Neural progenitor cell (in vitro differentiated cells): ENCODE results near the gene SIL1. TPM values are rescaled to one million over a fixed set of nuclear protein-coding genes. Genes with fewer than 3 reads are reported as not detected.

ENCODE experiments used
- DNase-seq: peaks from one replicate; pipeline ENCODE4 v3.0.0-alpha.2; 2016; ENCODE audit warnings: low spot score
- H2AFZ ChIP-seq: fragments of 200-600 bp; sonication (generic); replicated peaks from 2 replicates; pipeline ENCODE4 v1.6.1; 2016; ENCODE audit warnings: antibody characterized with exemption
- H3F3A ChIP-seq: fragments of 200-600 bp; sonication (generic); 2 replicates; pipeline ENCODE4 v1.6.1; 2016; ENCODE audit warnings: antibody characterized with exemption, low read depth
- H3K27ac ChIP-seq: fragments of 200-600 bp; sonication (generic); 2 replicates; pipeline ENCODE4 v1.5.1; 2016; ENCODE audit warnings: mild to moderate bottlenecking
- H3K27me3 ChIP-seq: fragments of 200-600 bp; sonication (generic); 2 replicates; pipeline ENCODE4 v1.6.1; 2016; ENCODE audit warnings: mild to moderate bottlenecking, moderate library complexity
- H3K36me3 ChIP-seq: fragments of 200-600 bp; sonication (generic); 2 replicates; pipeline ENCODE4 v1.5.1; 2016
- H3K4me1 ChIP-seq: fragments of 200-600 bp; sonication (generic); 2 replicates; pipeline ENCODE4 v1.6.1; 2016; ENCODE audit warnings: mixed run types
- H3K4me2 ChIP-seq: fragments of 200-600 bp; sonication (generic); 2 replicates; pipeline ENCODE4 v1.6.1; 2016
- H3K4me3 ChIP-seq: fragments of 200-600 bp; sonication (generic); 2 replicates; pipeline ENCODE4 v1.5.1; 2016
- H3K79me2 ChIP-seq: fragments of 200-600 bp; sonication (generic); 2 replicates; pipeline ENCODE4 v1.6.1; 2016; ENCODE audit warnings: low read depth
- H3K9ac ChIP-seq: fragments of 200-600 bp; sonication (generic); 2 replicates; pipeline ENCODE4 v1.6.1; 2016
- H3K9me3 ChIP-seq: fragments of 200-600 bp; sonication (generic); 2 replicates; pipeline ENCODE4 v1.5.1; 2016; ENCODE audit warnings: low read depth
- H4K20me1 ChIP-seq: fragments of 200-600 bp; sonication (generic); 2 replicates; pipeline ENCODE4 v1.6.1; 2016; ENCODE audit warnings: low read depth
- H3K27ac Mint-ChIP-seq: 3 replicates; pipeline ENCODE4 v1.8.0; 2021; ENCODE audit warnings: mixed read lengths
- H3K27me3 Mint-ChIP-seq: 2 replicates; pipeline ENCODE4 v1.8.0; 2022; ENCODE audit warnings: low read depth, mild to moderate bottlenecking, inconsistent platforms, moderate library complexity, mixed read lengths; ENCODE audit not compliant: insufficient read depth
- H3K36me3 Mint-ChIP-seq: 3 replicates; pipeline ENCODE4 v1.8.0; 2021; ENCODE audit warnings: mixed read lengths
- H3K4me1 Mint-ChIP-seq: 3 replicates; pipeline ENCODE4 v1.8.0; 2021; ENCODE audit warnings: mixed read lengths
- H3K4me3 Mint-ChIP-seq: 3 replicates; pipeline ENCODE4 v1.8.0; 2021; ENCODE audit warnings: mild to moderate bottlenecking, moderate library complexity, mixed read lengths
- H3K9me3 Mint-ChIP-seq: 3 replicates; pipeline ENCODE4 v1.8.0; 2020; ENCODE audit warnings: mixed read lengths
- EZH2 ChIP-seq: fragments of 200-600 bp; sonication (generic); IDR thresholded peaks from 2 replicates; pipeline ENCODE4 v1.6.1; 2017; ENCODE audit warnings: antibody characterized with exemption, mild to moderate bottlenecking, moderate library complexity
- EZH2phosphoT487 ChIP-seq: fragments of 200-600 bp; sonication (generic); IDR thresholded peaks from 2 replicates; pipeline ENCODE4 v1.6.1; 2017; ENCODE audit warnings: antibody characterized with exemption
- total RNA-seq: library from RNA; depleted of rRNA; stranded (reverse); fragments of >200 nt; gene quantifications from 2 replicates; pipeline ENCODE4 v1.2.3, GENCODE V29; 2015; ENCODE audit warnings: low replicate concordance
- TF ChIP-seq, protein P1 (sequence below): fragments of 200-600 bp; sonication (generic); IDR thresholded peaks from 2 replicates; pipeline ENCODE4 v1.5.1; 2017; ENCODE audit warnings: antibody characterized with exemption, mild to moderate bottlenecking

SIL1 gene
- total RNA-seq, 1 donor from 2014 or later, result 5.5 TPM

DNA sequence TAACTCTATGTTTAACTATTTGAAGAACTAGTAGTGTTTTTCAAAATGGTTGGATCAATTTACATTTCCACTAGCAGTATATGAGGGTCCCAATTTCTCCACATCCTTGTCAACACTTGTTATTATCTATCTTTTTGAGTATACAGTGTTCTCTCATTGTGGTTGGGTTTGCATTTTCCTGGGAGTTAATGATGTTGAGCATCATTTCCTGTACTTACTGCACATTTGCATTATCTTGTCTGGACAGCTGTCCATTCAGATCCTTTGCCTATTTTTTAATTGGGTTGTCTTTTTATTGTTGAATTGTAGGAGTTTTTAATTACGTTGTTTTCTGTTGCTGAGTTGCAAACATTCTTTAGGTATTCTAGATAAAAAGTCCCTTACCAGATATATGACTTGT is 219.6 kb downstream of the SIL1 start:
- Histone ChIP-seq H3F3A (no peaks in the 10 kb centered on the region), H3K27ac (no peak overlapping the region), H3K9me3 (no peaks in the 10 kb centered on the region), H3K27me3 (no peaks in the 10 kb centered on the region), H3K4me3 (no peak overlapping the region), H3K4me1 (peaks cover 8% of the 10 kb centered on the region), H4K20me1 (no peaks in the 10 kb centered on the region), H3K79me2 (no peaks in the 10 kb centered on the region), H3K9ac (no peak overlapping the region), H3K4me2 (no peak overlapping the region), H2AFZ (no peak overlapping the region), H3K36me3 (no peaks in the 10 kb centered on the region)
- Mint-ChIP-seq H3K9me3 (no peaks in the 10 kb centered on the region), H3K4me3 (no peak overlapping the region), H3K4me1 (peaks cover 27% of the 10 kb centered on the region), H3K36me3 (peaks cover 2% of the 10 kb centered on the region), H3K27me3 (peaks cover under 1% of the 10 kb centered on the region), H3K27ac (no peak overlapping the region)
- TF ChIP-seq, protein P1, sequence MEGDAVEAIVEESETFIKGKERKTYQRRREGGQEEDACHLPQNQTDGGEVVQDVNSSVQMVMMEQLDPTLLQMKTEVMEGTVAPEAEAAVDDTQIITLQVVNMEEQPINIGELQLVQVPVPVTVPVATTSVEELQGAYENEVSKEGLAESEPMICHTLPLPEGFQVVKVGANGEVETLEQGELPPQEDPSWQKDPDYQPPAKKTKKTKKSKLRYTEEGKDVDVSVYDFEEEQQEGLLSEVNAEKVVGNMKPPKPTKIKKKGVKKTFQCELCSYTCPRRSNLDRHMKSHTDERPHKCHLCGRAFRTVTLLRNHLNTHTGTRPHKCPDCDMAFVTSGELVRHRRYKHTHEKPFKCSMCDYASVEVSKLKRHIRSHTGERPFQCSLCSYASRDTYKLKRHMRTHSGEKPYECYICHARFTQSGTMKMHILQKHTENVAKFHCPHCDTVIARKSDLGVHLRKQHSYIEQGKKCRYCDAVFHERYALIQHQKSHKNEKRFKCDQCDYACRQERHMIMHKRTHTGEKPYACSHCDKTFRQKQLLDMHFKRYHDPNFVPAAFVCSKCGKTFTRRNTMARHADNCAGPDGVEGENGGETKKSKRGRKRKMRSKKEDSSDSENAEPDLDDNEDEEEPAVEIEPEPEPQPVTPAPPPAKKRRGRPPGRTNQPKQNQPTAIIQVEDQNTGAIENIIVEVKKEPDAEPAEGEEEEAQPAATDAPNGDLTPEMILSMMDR, result no peak
- TF ChIP-seq EZH2phosphoT487 (no peak), EZH2 (no peak)
- DNase-seq, result no peak

DNA sequence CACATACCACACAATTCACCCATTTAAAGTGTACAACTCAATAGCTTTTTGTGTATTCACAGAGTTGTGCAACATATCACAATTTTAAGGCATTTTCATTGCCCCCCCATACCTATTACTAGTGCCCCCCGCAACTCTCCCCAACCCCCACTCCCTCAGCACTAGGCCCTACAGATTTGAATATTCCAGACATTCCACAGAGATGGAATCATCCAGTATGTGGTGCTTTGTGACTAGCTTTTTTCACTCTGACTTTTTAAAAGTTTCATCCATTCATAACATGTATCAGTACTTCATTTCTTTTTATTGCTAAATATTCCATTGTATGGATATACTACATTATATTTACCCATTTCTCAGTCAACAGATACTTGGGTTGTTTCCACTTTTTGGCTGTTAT is 220.1 kb downstream of the SIL1 start:
- Histone ChIP-seq H3K79me2 (no peaks in the 10 kb centered on the region), H4K20me1 (no peaks in the 10 kb centered on the region), H3K4me3 (no peak overlapping the region), H3K27ac (no peak overlapping the region), H3K9me3 (no peaks in the 10 kb centered on the region), H3K27me3 (no peaks in the 10 kb centered on the region), H3K36me3 (no peaks in the 10 kb centered on the region), H3K9ac (no peak overlapping the region), H3K4me1 (peaks cover 8% of the 10 kb centered on the region), H3F3A (no peaks in the 10 kb centered on the region), H3K4me2 (no peak overlapping the region), H2AFZ (no peak overlapping the region)
- Mint-ChIP-seq H3K4me3 (no peak overlapping the region), H3K4me1 (peaks cover 27% of the 10 kb centered on the region), H3K27ac (no peak overlapping the region), H3K36me3 (peaks cover 2% of the 10 kb centered on the region), H3K9me3 (no peaks in the 10 kb centered on the region), H3K27me3 (no peaks in the 10 kb centered on the region)
- DNase-seq, result no peak
- TF ChIP-seq, protein P1, result no peak
- no peak for TF ChIP-seq EZH2phosphoT487
- no peak for TF ChIP-seq EZH2

DNA sequence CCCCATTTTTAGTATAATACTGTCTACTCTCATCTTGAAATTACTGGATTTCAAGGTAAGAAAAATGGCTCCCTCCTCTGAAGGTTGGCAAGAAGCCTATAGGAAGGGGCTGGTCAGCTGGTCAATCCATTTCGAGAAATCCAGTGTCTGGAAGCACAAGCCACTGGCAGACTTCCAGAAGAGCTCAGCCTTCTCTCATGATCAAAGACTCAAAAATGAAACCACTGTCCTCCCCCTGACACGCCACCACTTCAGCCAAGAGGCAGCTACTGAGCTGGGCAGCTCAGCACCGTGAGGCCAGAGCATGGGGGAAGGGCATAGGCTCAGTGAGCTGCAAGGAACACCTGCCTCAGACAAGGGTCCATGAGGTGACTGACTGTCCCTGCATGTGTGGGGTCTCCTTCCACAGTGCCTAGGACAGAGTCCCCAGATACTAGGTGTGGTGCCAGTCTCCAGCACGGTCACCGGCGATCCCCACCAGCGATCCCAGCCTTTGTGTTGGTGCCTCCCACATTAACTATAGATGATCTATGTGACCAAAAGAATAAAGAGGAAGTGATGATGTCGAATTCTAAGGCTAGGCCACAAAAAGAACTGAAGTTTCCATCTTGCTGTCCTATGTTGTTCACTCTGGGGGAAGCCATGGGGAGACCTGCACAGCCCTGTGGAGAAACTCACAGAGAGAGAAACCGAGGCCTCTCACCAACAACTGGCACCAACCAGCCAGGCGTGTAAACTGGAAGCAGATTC is 222.9 kb downstream of the SIL1 start:
- Histone ChIP-seq H2AFZ (no peak overlapping the region), H3K4me2 (no peak overlapping the region), H3K9ac (no peak overlapping the region), H3K79me2 (no peaks in the 10 kb centered on the region), H3K9me3 (no peaks in the 10 kb centered on the region), H3K27ac (no peak overlapping the region), H3K4me3 (no peak overlapping the region), H3K4me1 (peaks cover 28% of the 10 kb centered on the region), H3F3A (no peaks in the 10 kb centered on the region), H3K27me3 (no peaks in the 10 kb centered on the region), H3K36me3 (no peaks in the 10 kb centered on the region), H4K20me1 (no peaks in the 10 kb centered on the region)
- no peaks in the 10 kb centered on the region for H3K27me3 Mint-ChIP-seq
- no peak overlapping the region for H3K4me3 Mint-ChIP-seq
- H3K27ac Mint-ChIP-seq, result no peak overlapping the region
- peaks cover 41% of the 10 kb centered on the region for H3K4me1 Mint-ChIP-seq
- no peak for DNase-seq
- no peaks in the 10 kb centered on the region for H3K9me3 Mint-ChIP-seq
- TF ChIP-seq, protein P1, result no peak
- TF ChIP-seq EZH2phosphoT487 (no peak), EZH2 (no peak)
- peaks cover 2% of the 10 kb centered on the region for H3K36me3 Mint-ChIP-seq
